HTR-8/SVneo (cell line): ENCODE measurements around the gene UMOD.

ENCODE experiments used
- DNase-seq: peaks from one replicate; pipeline ENCODE4 v3.0.0; 2011; ENCODE audit warnings: low spot score, mixed read lengths; ENCODE audit not compliant: insufficient read length
- FAIRE-seq: peaks from 2 replicates; lab custom pipeline; 2011; peaks lifted over from hg19 to GRCh38; lab: Jason Lieb, UNC

UMOD gene

DNA sequence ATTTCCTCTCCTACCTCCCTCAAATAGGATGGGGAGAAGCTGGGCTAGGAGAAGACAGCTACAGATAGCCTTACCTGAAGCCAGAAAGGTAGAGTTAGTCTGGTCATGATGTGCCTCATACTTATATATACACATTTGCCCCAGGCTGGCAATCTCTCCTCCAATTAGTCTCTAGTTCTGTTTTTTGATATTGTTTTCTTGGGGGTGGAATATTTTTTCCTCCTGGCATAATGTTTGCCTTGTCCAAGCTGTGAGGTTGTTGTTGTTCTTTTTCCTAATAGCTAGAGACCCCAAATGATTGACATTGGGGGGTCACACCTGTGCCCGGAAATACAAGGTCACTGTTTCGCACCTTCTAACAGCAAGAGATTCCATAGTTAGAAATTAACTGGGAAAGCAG lies at the start of gene UMOD:
UMOD (minus strand) TSS at position 101 of the 400 bp plus-strand sequence. CDS start 1,978 bp downstream, outside the sequence.
- no peak for DNase-seq
- no peak for FAIRE-seq

DNA sequence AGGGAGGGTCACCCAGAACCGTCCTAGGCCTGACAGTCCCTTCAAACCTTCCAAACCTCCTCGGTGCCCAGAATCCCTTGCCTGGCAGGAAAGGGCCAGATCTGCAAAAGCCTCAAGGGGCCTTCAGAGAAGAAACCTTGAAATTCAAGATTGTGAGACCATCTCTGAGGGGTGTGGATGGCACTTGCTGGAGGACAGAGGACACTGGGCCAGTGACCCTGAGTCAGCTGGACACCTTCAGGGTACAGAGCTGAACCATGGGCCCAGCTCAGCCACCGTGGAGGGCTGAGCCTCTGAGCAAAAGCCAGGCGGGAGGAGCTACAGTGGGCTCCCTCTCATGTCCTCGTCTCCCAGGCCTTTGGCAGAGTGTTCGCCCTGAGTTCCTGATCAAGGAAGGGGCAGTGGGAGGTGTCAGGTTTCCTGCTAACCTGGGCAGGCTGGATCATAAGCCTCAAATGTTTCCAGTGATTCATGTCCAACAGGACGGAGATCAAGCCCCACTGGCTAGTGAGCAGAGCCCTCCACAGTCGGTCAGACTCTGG lies 49.0 kb upstream of the UMOD start:
- DNase-seq (no peak), FAIRE-seq (no peak)

DNA sequence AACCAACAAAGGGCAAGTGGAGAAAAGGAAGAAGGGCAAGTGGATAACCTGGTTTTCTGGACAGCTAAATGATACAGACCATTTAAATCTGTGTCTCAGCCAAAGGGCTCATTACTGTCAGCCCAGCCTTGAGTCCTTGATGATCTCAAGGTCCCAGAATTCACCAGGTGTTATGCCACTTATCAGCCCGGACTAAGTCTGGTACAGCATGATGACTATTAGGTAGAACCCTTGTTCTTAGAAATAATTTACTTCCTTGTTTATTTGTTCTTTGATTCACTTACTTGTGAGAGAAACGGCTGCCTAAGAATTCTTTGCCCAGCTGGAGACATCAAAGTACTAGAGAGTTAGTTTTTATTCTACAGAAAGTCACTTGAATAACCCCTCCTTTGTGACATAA lies 48.6 kb upstream of the UMOD start:
- DNase-seq (no peak), FAIRE-seq (no peak)

DNA sequence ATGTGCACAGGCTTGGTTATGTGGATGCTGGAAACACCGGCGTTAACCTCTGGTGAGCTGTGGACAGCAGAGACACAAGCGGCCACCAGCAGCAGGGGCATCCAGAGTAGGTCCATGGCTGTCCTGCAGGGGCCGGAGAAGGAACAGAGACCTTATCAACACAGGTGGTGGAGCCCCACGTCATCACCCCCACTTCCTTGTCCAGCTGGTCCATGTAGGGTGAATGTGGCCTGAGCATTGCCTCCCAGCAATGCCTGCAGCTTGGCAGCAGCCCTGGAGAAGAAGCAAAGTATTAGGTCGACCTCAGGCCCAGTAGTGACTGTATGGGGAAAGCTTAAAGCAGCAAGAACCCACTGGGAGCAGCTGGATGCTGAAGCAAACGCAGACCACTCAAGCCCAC lies 46.7 kb upstream of the UMOD start:
- DNase-seq (no peak), FAIRE-seq (no peak)

DNA sequence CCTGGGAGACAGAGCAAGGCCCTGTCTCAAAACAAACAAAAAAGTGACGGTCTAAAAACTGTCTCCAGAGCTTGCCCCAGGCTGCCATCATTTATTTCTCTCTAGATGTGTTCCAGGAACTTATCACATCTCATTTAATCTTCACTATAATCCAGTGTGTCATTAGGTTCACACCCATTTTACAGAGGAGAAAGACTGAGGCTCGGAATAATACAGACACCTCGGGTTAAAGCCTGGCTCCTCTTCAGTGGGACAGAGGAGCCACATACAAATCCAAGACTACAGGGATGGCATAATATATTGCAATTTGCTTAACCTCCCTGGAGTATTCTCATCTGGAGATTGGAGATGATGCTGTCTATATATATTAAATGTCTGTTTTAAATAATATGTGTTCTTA lies 46.1 kb upstream of the UMOD start:
- DNase-seq: no peak
- FAIRE-seq: no peak

DNA sequence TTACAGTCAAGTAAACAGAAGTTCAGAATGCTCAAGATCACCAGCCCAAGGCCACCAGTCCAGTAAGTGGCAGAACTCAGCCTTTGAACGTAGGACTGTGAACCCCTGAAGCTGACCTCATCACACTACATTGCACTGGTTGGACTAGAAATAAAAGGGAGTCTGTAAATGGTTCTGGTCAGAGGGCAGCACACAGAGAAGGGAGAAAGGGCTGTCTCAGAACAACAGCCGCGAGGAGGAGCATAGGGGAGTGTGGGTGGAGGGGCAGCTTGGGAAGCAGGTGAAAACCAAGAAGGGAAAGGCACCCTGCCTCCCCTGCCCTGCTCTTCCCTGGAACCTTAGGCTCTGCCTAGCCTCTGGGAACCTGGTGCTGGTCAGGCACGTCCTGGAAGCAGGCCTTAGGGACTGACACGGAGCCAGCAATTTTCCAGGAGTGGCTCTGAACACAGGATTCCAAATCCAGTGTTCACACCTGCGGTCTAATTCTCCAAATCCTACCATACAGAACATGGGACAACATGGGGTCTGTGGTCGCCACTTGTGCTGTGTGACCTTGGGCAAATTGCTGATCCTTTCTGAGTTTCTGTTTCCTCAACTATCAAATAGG lies 45.1 kb upstream of the UMOD start:
- DNase-seq (no peak), FAIRE-seq (no peak)

DNA sequence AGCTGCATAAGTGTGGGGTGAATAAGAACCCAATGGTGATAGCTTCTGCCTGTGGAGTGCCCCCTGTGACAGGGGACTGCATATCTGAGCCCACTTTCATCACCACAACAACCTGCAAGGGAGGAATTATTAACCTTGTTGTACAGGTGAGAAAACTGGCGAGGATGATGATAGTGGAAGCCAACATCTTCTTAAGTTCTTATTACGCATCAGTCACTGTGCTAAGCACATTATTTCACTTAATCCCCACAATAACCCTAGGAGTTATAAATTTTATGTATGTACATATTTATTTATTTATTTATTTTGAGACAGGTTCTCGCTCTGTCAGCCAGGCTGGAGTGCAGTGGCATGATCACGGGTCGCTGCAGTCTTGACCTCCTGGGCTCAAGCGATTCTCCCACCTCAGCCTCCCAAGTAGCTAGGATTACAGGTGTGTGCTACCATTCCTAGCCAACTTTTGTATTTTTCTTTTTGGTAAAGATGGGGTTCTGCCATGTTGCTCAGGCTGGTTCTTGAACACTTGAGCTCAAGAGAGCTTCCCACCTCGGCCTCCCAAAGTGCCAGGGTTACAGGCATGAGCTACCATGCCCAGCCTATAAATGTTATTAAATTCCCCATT lies 44.4 kb upstream of the UMOD start:
- FAIRE-seq (no peak), DNase-seq (no peak)

DNA sequence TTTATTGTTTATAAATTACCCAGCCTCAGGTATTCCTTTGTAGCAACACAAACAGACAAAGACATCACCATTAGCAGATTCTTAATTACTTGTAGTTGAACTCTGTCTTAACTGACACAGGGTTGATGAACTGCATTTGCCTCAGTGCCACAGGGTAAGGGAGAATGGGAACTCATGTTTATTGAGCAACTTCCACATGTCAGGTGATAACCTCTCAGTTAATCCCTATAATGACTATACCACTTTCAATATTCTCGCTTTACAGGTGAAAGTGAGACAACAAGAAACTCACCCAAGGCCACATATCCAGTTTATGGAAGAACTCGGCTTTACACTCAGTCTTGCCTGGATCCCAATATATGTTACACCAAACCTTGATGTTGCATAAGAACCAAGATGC lies 43.4 kb upstream of the UMOD start:
- FAIRE-seq (no peak), DNase-seq (no peak)

DNA sequence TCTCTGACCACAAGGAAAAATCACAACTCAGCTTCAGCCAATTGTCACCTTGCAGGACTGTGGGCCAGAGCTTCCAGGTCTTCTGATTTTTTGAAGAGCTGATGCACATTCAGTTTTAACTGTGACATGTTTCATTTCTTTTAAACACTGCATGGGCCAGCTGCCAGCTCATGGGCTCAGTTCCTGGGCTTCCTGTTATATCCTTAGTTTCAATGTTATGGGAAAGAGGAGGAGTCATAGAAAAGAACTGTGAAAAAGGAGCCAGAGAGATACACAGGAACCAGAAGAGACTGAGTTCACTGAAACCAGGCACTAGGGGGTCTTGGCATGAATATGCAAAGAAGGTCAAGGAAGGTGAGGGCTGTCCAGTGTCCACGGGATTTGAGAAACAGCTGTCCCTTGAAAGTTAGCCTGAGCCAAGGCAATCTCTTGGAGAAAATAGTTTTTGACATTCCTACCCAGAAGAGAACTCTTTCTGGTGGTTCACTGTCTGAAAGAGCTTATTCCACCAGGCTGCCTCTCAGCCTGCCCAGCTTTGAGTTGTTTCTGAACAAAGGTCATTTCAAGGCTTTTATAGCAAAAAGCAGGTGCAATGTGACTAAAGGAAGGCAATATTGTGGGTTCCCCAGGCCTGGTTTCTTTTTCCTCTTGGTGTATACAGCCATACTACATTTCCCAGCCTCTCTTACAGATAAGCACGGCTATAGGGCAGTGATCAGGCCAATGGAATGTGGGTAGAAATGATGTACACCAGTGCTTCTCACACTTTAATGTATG lies 41.5 kb upstream of the UMOD start:
- no peak for DNase-seq
- no peak for FAIRE-seq

DNA sequence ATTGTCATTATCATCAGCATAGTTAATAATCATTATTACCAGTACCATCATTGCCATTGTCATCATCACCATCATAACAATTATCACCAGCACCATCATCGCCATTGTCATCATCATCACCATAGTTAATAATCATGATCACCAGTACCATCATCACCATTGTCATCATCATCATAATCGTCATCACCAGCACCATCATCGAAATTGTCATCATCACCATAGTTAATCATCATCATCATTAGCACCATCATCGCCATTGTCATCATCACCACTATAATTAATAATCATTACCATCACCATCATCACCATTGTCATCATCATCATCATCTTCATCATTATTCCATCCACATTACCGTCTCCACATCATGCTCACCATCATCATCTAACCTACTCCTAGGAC lies 38.5 kb upstream of the UMOD start:
- peak; percentile 44 for FAIRE-seq
- no peak for DNase-seq

DNA sequence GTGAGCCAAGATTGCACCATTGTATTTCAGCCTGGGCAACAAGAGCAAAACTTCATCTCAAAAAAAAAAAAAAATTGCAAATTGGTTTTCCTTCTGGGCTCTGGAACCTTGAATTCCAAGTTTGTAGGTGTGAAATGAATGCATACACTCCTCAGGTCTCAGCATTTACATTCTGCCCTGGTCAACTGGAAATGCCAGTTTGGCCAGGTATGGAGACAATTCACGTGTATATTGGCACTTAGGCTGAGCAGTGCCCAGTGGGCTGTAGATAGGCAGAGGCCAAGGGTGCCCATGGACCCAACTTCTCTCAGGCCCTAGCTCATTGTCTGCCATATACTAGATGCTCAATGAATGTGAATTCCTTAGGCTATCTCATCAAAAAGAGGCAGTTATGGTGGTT lies 36.3 kb upstream of the UMOD start:
- no peak for FAIRE-seq
- no peak for DNase-seq

DNA sequence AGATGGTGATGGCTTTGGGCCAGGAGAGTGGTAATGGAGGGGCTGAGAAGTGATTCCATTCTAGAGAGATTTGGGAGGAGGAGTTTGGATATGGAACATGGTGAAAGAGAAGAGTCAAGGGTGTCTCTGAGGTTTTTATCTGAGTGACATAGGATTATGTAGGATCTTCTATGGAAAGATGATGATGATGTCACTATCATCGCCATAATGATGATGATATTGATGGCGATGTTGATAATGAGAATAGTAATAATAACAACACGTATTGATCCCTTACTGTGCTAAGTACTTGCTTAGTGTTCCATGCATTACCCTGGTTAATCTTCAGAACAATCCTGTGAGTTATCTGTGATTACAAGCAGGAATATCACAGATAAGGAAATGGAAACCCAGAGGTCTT lies 35.5 kb upstream of the UMOD start:
- DNase-seq: no peak
- no peak for FAIRE-seq

DNA sequence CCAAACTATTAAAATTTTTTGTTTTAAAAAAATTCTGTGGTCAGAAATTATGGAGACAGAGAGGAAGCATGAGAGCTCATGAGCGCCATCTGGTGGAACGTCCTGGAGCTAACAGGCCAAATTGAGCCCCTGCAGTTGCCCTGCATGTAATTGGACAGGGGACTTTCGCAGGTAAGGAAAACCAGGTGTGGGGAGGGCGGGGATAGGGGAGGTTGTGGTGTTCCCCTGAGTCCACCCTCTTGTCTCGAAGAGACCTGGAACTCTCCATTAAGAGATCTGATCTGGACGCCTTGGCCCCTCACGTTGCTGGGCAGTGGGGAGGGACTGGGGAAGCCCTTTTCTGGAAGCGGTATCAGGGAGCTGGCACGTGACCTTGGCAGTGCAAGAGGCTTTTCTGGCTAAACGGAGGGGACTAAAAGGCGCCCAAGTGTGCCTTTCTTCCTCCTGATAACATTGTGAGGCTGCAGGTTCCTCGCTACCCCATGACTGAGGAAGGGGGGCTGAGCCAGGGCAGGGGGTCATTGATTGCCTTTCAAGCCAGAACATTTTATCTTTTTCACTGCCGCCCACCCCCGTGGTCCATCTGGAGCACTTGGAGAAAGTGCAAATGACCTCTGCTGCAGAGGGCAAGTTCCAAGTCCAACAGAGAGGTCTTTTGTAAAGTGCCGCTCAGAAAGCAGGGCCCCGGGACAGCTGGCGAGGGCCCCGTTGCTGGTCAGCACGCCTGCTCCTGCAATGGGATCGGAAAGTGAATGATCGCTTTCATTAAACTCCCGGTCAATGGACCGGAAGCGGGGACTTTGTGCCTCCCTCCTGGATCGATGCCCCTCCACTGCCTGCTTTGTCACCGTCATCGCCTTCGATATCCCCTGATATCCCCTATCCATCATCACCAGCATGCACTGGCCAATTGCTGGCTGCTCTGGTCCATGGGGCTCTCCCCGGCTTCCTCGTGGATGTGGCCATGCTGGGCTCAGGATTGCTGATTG lies 33.6 kb upstream of the UMOD start:
- peak; percentile 39 for DNase-seq
- FAIRE-seq: no peak

DNA sequence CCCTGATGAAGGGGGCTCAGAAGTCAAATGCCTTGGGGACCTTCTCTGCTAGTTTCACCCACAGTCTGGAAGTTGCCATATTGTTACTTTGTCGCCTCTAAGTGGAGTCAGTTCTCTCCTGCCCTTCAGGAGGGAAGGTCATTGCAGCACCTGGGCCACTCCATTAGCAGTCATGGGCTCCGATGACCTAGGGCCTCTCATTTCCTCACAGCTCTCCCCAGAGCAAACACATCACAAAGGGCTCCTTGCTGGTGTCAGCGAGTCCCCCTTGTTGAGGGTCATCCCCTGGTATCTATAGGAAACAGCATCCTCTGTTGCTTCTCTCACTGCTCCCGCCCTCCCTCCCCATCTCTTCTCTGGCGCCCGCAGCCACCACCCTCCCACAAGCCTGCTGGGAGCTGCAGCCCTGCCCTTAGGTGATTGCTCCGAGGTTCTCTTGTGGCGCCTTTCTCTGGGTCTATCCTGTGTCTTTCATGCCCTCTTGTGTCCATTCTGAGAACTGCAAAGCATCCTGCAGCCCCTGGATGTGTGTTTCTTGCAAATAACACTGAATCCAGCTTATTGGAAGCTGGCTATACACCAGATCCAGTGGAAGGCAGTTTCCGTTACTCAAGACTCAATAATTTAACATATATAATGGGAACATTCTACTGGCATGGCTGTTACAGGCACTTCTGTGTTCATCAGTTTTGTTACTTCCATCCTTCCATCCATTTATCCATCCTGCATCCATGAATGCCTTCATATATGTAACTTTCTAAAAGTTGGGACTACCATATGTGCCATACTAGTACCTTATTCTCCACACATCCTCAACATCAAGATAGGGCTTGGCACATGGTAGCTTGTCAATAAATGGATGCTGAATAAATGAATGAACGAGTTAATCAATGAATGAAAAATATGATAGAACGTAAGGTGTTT lies 30.9 kb upstream of the UMOD start:
- FAIRE-seq: no peak
- DNase-seq: peak; percentile 62

DNA sequence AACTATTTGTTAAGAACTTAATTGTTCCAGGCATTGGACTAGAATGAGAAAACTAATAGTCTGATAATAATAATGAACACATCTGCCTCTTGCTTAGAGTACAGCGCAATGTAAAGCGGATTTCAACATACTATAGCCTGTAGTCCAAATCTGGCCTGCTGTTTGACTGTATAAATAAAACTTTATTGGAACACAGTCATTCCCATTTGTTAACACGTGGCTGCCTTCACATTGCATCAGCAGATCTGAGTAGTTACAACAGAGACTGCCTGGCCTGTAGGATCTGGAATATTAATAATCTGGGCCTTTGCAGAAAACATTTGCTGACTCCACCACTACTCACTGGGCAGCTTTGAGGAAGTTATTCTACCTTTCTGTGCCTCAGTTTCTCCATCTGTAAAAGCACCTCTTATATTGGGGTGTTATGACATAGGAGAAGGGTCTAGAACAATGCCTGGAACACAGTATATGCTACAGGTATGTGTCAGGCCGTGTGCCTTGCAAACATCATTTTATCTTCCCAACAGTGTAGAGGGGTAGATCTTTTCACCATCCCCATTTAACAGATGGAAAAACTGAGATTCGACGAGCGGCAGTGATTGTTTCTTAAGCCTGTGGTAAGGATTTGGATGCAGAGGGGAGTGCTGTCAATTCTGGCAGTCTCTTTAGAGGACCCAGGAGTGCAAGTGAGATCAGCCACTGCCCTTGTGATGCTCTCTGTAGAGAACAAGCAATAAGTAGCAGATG lies 29.9 kb upstream of the UMOD start:
- FAIRE-seq: no peak
- no peak for DNase-seq

DNA sequence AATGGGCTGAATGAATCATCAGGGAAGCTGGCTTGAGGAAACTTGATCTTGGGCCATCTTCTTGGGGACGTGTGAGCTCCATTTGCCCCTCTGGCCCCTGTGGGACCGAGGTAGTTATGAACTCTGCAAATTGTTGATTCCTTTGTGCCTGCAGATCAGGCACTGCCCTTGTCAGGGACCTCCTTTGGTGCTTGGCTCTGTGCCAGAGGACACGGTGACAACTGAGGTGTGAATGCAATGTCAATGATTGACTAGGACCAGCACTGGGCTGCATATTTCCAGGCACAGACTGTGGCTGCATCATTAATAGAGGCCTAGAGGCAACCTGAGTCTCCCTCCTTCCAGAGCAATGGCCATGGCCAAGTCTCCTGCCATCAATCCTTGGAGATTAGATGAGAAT lies 28.3 kb upstream of the UMOD start:
- no peak for DNase-seq
- no peak for FAIRE-seq

DNA sequence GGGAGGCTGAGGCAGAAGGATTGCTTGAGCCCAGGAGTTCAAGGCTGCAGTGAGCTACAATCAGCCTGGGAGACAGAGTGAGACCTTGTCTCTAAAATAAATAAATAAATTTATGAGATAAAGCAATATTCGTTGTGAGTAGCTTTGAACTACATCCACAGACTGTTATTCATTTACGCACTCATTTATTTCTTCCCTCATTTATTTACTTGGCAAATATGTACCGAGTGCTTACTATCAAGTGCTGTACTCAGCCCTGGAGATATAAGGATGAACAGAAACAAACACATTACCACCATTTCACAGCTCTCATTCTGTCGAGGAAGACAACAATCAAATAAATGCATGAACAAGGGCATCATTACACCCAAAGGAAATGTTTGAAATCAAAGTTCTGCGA lies 24.7 kb upstream of the UMOD start:
- DNase-seq: no peak
- no peak for FAIRE-seq

DNA sequence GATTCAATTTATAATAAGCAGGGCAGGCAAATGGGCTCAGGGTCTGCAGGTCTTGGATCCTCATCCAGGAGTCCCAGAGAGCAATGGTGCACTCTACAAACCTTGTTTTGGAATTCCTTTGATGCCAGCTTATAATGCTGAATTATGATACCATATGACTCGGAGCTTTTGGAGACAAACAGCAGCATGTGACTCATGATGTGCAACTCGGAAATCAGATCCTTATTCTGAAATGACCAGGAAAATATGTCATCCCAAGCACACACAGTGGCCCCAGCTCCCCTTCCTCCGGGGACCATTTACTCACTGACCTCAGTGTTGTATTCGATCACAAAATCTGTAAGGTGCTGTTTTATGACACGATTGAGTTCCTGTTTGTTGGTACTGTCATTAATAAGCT lies 20.2 kb upstream of the UMOD start:
- no peak for FAIRE-seq
- DNase-seq: no peak
